NCI-H446 treated with DMSO at 0.1 percent for 48 hours (cell line): ENCODE measurements around the gene CLDN24.

ENCODE experiments used
- DNase-seq: peaks from one replicate; lab custom pipeline; 2025; lab: John Stamatoyannopoulos, UW

The CLDN24 gene

GRCh38 chr4:183322326-183322725, at the start of gene CLDN24:
Gene CLDN24 (minus strand): TSS chr4:183322426. CDS start chr4:183322426, 0 bp downstream.
- no peak for DNase-seq

GRCh38 chr4:183370786-183371185, 48.6 kb upstream of the CLDN24 start:
- no peak for DNase-seq

- no peak for DNase-seq
Observed at GRCh38 chr4:183369073-183369472, 46.8 kb upstream of the CLDN24 start.

GRCh38 chr4:183366206-183366835, 44.1 kb upstream of the CLDN24 start:
- DNase-seq: no peak

- DNase-seq: no peak
Observed at GRCh38 chr4:183364025-183364424, 41.8 kb upstream of the CLDN24 start.

GRCh38 chr4:183362916-183363542, 40.8 kb upstream of the CLDN24 start:
- DNase-seq: no peak

GRCh38 chr4:183362036-183362435, 39.8 kb upstream of the CLDN24 start:
- DNase-seq: no peak

GRCh38 chr4:183360161-183360919, 38.1 kb upstream of the CLDN24 start:
- DNase-seq: no peak

GRCh38 chr4:183358215-183358755, 36.1 kb upstream of the CLDN24 start:
- DNase-seq: no peak

- DNase-seq: no peak
Observed at GRCh38 chr4:183356931-183357675, 34.9 kb upstream of the CLDN24 start.

GRCh38 chr4:183356173-183356830, 34.1 kb upstream of the CLDN24 start:
- DNase-seq: no peak

- DNase-seq: no peak
Observed at GRCh38 chr4:183355405-183355804, 33.2 kb upstream of the CLDN24 start.

GRCh38 chr4:183354219-183354618, 32.0 kb upstream of the CLDN24 start:
- DNase-seq: no peak

GRCh38 chr4:183353557-183353956, 31.3 kb upstream of the CLDN24 start:
- DNase-seq: no peak

- DNase-seq: no peak
Observed at GRCh38 chr4:183352546-183352945, 30.3 kb upstream of the CLDN24 start.

GRCh38 chr4:183350317-183351071, 28.3 kb upstream of the CLDN24 start:
- no peak for DNase-seq

- DNase-seq: no peak
Observed at GRCh38 chr4:183349673-183350072, 27.4 kb upstream of the CLDN24 start.

GRCh38 chr4:183348706-183349659, 26.8 kb upstream of the CLDN24 start:
- DNase-seq: no peak

GRCh38 chr4:183348136-183348535, 25.9 kb upstream of the CLDN24 start:
- no peak for DNase-seq

- no peak for DNase-seq
Observed at GRCh38 chr4:183347566-183347965, 25.3 kb upstream of the CLDN24 start.
